Caco-2 (cell line): ENCODE measurements around the gene SYT8. TPM values are rescaled to one million over a fixed set of nuclear protein-coding genes. Genes with fewer than 3 reads are reported as not detected.

Experiments
- BruUV-seq: library from RNA; stranded (reverse); fragments of 400-500 nt; replicated peaks from 2 replicates; lab custom pipeline; 2021; lab: Mats Ljungman, UMichigan
- CTCF ChIA-PET: fragments of 300-600 bp; sonication (Branson Sonifier 250); formaldehyde crosslinking; loops from one replicate; lab custom pipeline; 2022; ENCODE audit warnings: antibody characterized with exemption; lab: Charles Lee
- POLR2A ChIA-PET: fragments of 300-600 bp; sonication (Branson Sonifier 250); formaldehyde crosslinking; loops from one replicate; lab custom pipeline; 2022; ENCODE audit warnings: antibody characterized with exemption; lab: Charles Lee
- DNase-seq, 2 experiments: peaks; one replicate each; pipeline versions ENCODE4 v3.0.0 to v3.0.0-alpha.2; 2020 to 2022
- H3K27me3 ChIP-seq: replicated peaks from 2 replicates; pipeline ENCODE4 v1.6.0; 2011; ENCODE audit warnings: low read length; ENCODE audit not compliant: control insufficient read depth, insufficient read depth
- H3K36me3 ChIP-seq: 2 replicates; pipeline ENCODE4 v1.5.1; 2011; ENCODE audit warnings: low read length; ENCODE audit not compliant: control insufficient read depth, insufficient read depth
- H3K4me1 ChIP-seq: fragments of 250-450 bp; sonication (Bioruptor Pico); 2 replicates; pipeline ENCODE4 v1.5.1; 2020; ENCODE audit warnings: mild to moderate bottlenecking
- H3K4me3 ChIP-seq: 2 replicates; pipeline ENCODE4 v1.5.1; 2011; ENCODE audit warnings: low read depth, mild to moderate bottlenecking, control low read depth, low read length
- H3K9me3 ChIP-seq: fragments of 250-450 bp; sonication (Bioruptor Pico); 2 replicates; pipeline ENCODE4 v1.5.1; 2020; ENCODE audit warnings: mild to moderate bottlenecking, moderate library complexity
- H3K27ac Mint-ChIP-seq: one replicate; pipeline ENCODE4 v1.8.0; 2022; ENCODE audit warnings: mixed read lengths; ENCODE audit not compliant: unreplicated experiment
- H3K27me3 Mint-ChIP-seq: one replicate; pipeline ENCODE4 v1.8.0; 2022; ENCODE audit warnings: mixed read lengths; ENCODE audit not compliant: insufficient read depth, unreplicated experiment
- H3K36me3 Mint-ChIP-seq: one replicate; pipeline ENCODE4 v1.8.0; 2022; ENCODE audit warnings: mild to moderate bottlenecking, mixed read lengths; ENCODE audit not compliant: insufficient read depth, unreplicated experiment
- H3K4me1 Mint-ChIP-seq: one replicate; pipeline ENCODE4 v1.8.0; 2022; ENCODE audit warnings: low read depth, mixed read lengths; ENCODE audit not compliant: unreplicated experiment
- H3K4me3 Mint-ChIP-seq: one replicate; pipeline ENCODE4 v1.8.0; 2022; ENCODE audit warnings: mild to moderate bottlenecking, moderate library complexity, mixed read lengths; ENCODE audit not compliant: unreplicated experiment
- H3K9me3 Mint-ChIP-seq: one replicate; pipeline ENCODE4 v1.8.0; 2022; ENCODE audit warnings: mixed read lengths; ENCODE audit not compliant: unreplicated experiment
- CTCF ChIP-seq, 2 experiments: fragments of 200-600 bp in 1 of 2; IDR thresholded peaks; 1 replicate in 1 of 2; 2 replicates in 1 of 2; pipeline versions ENCODE4 v1.5.1 to v1.8.0; 2011 to 2022; ENCODE audit warnings: antibody characterized with exemption in 1 of 2, control low read depth in 1 of 2, inconsistent platforms in 1 of 2, low read depth in 1 of 2, low read length in 1 of 2, mild to moderate bottlenecking in 1 of 2, moderate library complexity in 1 of 2; ENCODE audit not compliant: insufficient read depth in 1 of 2, severe bottlenecking in 1 of 2, unreplicated experiment in 1 of 2
- intact Hi-C: fragments of 100-400 bp; cut with micrococcal nuclease; formaldehyde crosslinking; loops from one replicate; pipeline ENCODE4 v1.10.0; 2022; ENCODE audit not compliant: unreplicated experiment
- total RNA-seq: library from RNA; stranded (reverse); gene quantifications from 2 replicates; pipeline ENCODE4 v1.2.3, GENCODE V29; 2022

Gene SYT8
- total RNA-seq, 1 experiment from 2014 or later: 14.9 TPM

GRCh38 chr11:1861435-1862411 is 26.9 kb downstream of the SYT8 start:
- intact Hi-C loops: no loop called here
- no peak overlapping the region for H3K4me3 Mint-ChIP-seq
- H3K36me3 Mint-ChIP-seq: no peaks in the 10 kb centered on the region
- Histone ChIP-seq H3K4me1 (peaks cover 7% of the 10 kb centered on the region), H3K9me3 (no peaks in the 10 kb centered on the region), H3K27me3 (no peaks in the 10 kb centered on the region), H3K36me3 (no peaks in the 10 kb centered on the region), H3K4me3 (no peak overlapping the region)
- DNase-seq: no peak
- H3K4me1 Mint-ChIP-seq: no peaks in the 10 kb centered on the region
- H3K9me3 Mint-ChIP-seq: no peaks in the 10 kb centered on the region
- BruUV-seq: no TSS peak
- no peaks in the 10 kb centered on the region for H3K27me3 Mint-ChIP-seq
- ChIA-PET CTCF (interaction anchor here (1.4 kb wide), 1 partner anchor 21 kb away, joined by 3 read pairs; no protein-coding TSS in a partner anchor), POLR2A (no interaction called here)
- no peak overlapping the region for H3K27ac Mint-ChIP-seq
- TF ChIP-seq CTCF (IDR thresholded peaks at IDR 0.05; ENCODE audit: insufficient read depth in 1 of 2, low read depth in 1 of 2, low read length in 1 of 2, severe bottlenecking in 1 of 2, unreplicated experiment in 1 of 2): no peak

- ChIA-PET CTCF (interaction anchor here (1.4 kb wide), 1 partner anchor 20 kb away, joined by 3 read pairs; no protein-coding TSS in a partner anchor), POLR2A (no interaction called here)
- Mint-ChIP-seq H3K36me3 (no peaks in the 10 kb centered on the region), H3K27ac (no peak overlapping the region), H3K27me3 (no peaks in the 10 kb centered on the region), H3K9me3 (no peaks in the 10 kb centered on the region), H3K4me3 (no peak overlapping the region), H3K4me1 (no peaks in the 10 kb centered on the region)
- H3K4me1 ChIP-seq: peaks cover 7% of the 10 kb centered on the region
- DNase-seq: no peak
- no peaks in the 10 kb centered on the region for H3K36me3 ChIP-seq
- H3K27me3 ChIP-seq: no peaks in the 10 kb centered on the region
- no TSS peak for BruUV-seq
- intact Hi-C loops: no loop called here
- TF ChIP-seq CTCF (IDR thresholded peaks at IDR 0.05; ENCODE audit: insufficient read depth in 1 of 2, low read depth in 1 of 2, low read length in 1 of 2, severe bottlenecking in 1 of 2, unreplicated experiment in 1 of 2): no peak
- no peaks in the 10 kb centered on the region for H3K9me3 ChIP-seq
- no peak overlapping the region for H3K4me3 ChIP-seq
Measured at GRCh38 chr11:1862588-1863351, 28.0 kb downstream of the SYT8 start.
